Trophoblast cell (in vitro differentiated cells and primary cell): ENCODE data around the gene SULF2.
A peak's percentile ranks its signal among the peaks of the same experiment; 100 is the strongest.

Source experiments
- DNase-seq, 2 donors: peaks; one replicate each; pipeline ENCODE4 v3.0.0-alpha.2; 2016
- H2AFZ ChIP-seq: 2 replicates; pipeline ENCODE4 v1.6.1; 2013; ENCODE audit warnings: low read length, moderate library complexity, mild to moderate bottlenecking; ENCODE audit not compliant: insufficient read depth, poor library complexity
- H2AK5ac ChIP-seq: 2 replicates; pipeline ENCODE4 v1.6.1; 2013; ENCODE audit warnings: mild to moderate bottlenecking, low read length
- H2BK120ac ChIP-seq: 2 replicates; pipeline ENCODE4 v1.6.1; 2013; ENCODE audit warnings: low read length, mild to moderate bottlenecking, moderate library complexity; ENCODE audit not compliant: insufficient read depth, poor library complexity
- H2BK12ac ChIP-seq: 2 replicates; pipeline ENCODE4 v1.6.1; 2013; ENCODE audit warnings: mild to moderate bottlenecking, low read length, moderate library complexity
- H2BK5ac ChIP-seq: 2 replicates; pipeline ENCODE4 v1.6.1; 2013; ENCODE audit warnings: low read length, low read depth, moderate library complexity, mild to moderate bottlenecking; ENCODE audit not compliant: poor library complexity
- H3K14ac ChIP-seq: 2 replicates; pipeline ENCODE4 v1.6.1; 2013; ENCODE audit warnings: mild to moderate bottlenecking, low read length
- H3K18ac ChIP-seq: 2 replicates; pipeline ENCODE4 v1.6.1; 2013; ENCODE audit warnings: mild to moderate bottlenecking, low read length
- H3K23ac ChIP-seq: 2 replicates; pipeline ENCODE4 v1.6.1; 2013; ENCODE audit warnings: low read length
- H3K27ac ChIP-seq: 2 replicates; pipeline ENCODE4 v1.5.1; 2013; ENCODE audit warnings: low read depth, mild to moderate bottlenecking, inconsistent platforms, low read length, moderate library complexity
- H3K27me3 ChIP-seq: 2 replicates; pipeline ENCODE4 v1.6.1; 2013; ENCODE audit warnings: inconsistent platforms, mild to moderate bottlenecking, low read length, moderate library complexity; ENCODE audit not compliant: insufficient read depth
- H3K36me3 ChIP-seq, 2 experiments: 1 replicate in 1 of 2; 2 replicates in 1 of 2; pipeline ENCODE4 v1.6.1; 2013; ENCODE audit warnings: low read length in 2 of 2, mild to moderate bottlenecking in 2 of 2, moderate library complexity in 1 of 2; ENCODE audit not compliant: insufficient read depth in 2 of 2, control insufficient read depth in 1 of 2
- H3K4ac ChIP-seq: 2 replicates; pipeline ENCODE4 v1.6.1; 2013; ENCODE audit warnings: low read depth, mild to moderate bottlenecking, low read length, moderate library complexity
- H3K4me1 ChIP-seq, 2 experiments: 1 replicate in 1 of 2; 2 replicates in 1 of 2; pipeline ENCODE4 v1.6.1; 2013; ENCODE audit warnings: low read length in 2 of 2, mild to moderate bottlenecking in 2 of 2, moderate library complexity in 1 of 2; ENCODE audit not compliant: insufficient read depth in 2 of 2, control insufficient read depth in 1 of 2
- H3K4me2 ChIP-seq: 2 replicates; pipeline ENCODE4 v1.6.1; 2013; ENCODE audit warnings: inconsistent platforms, mild to moderate bottlenecking, low read length, moderate library complexity
- H3K4me3 ChIP-seq: 2 replicates; pipeline ENCODE4 v1.5.1; 2013; ENCODE audit warnings: mild to moderate bottlenecking, low read depth, low read length, inconsistent platforms
- H3K79me1 ChIP-seq: one replicate; pipeline ENCODE4 v1.6.1; 2013; ENCODE audit warnings: low read length
- H3K79me2 ChIP-seq: 2 replicates; pipeline ENCODE4 v1.6.1; 2013; ENCODE audit warnings: low read length, mild to moderate bottlenecking; ENCODE audit not compliant: control insufficient read depth, insufficient read depth, poor library complexity
- H3K9ac ChIP-seq: 2 replicates; pipeline ENCODE4 v1.6.1; 2013; ENCODE audit warnings: mild to moderate bottlenecking, low read length
- H3K9me3 ChIP-seq: 2 replicates; pipeline ENCODE4 v1.6.1; 2013; ENCODE audit warnings: low read depth, mild to moderate bottlenecking, control low read depth, inconsistent platforms, low read length; ENCODE audit not compliant: insufficient read depth
- H4K12ac ChIP-seq: 2 replicates; pipeline ENCODE4 v1.6.1; 2013; ENCODE audit warnings: low read depth, mild to moderate bottlenecking, low read length, moderate library complexity
- H4K8ac ChIP-seq: 2 replicates; pipeline ENCODE4 v1.6.1; 2013; ENCODE audit warnings: low read depth, mild to moderate bottlenecking, low read length, moderate library complexity
- H4K91ac ChIP-seq: one replicate; pipeline ENCODE4 v1.6.1; 2013; ENCODE audit warnings: low read depth, mild to moderate bottlenecking, low read length, moderate library complexity
- WGBS: extraction: QIAGEN DNeasy Blood & Tissue Kit; methylation state at CpG from one replicate; pipeline ENCODE4 v1.1.7; 2013; ENCODE audit warnings: missing lambda C conversion rate; ENCODE audit not compliant: insufficient read length, insufficient coverage; ENCODE audit errors: extremely low coverage; 5-methylcytosine and 5-hydroxymethylcytosine counted together

SULF2 gene

DNA sequence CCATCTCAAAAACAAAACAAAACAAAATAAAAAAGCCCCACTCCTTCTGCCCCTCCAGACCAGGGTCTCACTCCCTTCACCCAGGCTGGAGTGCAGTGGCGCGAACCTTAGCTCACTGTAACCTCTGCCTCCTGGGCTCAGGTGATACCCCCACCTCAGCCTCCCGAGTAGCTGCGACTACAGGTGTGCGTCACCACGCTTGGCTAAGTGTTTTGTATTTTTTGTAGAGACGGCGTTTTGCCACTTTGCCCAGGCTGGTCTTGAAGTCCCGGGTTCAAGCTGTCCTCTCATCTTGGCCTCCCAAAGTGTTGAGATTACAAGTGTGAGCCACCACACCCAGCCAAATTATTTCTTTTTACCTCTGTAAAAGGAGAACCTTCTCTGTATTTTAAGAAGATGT is 173.5 kb downstream of the SULF2 start:
- H3K4me2 ChIP-seq, result no peak overlapping the region
- no peak overlapping the region for H3K14ac ChIP-seq
- H3K27ac ChIP-seq, result no peak overlapping the region
- H4K8ac ChIP-seq, result no peak overlapping the region
- H2BK5ac ChIP-seq, result no peak overlapping the region
- no peak overlapping the region for H3K18ac ChIP-seq
- no peak overlapping the region for H3K23ac ChIP-seq
- no peaks in the 10 kb centered on the region for H3K79me1 ChIP-seq
- H3K36me3 ChIP-seq, result no peaks in the 10 kb centered on the region
- no CpG with 5 or more reads among the region's 9 CpGs for WGBS
- H4K91ac ChIP-seq, result no peak overlapping the region
- H4K12ac ChIP-seq, result no peak overlapping the region
- H3K9me3 ChIP-seq, result no peaks in the 10 kb centered on the region
- no peak overlapping the region for H3K4me3 ChIP-seq
- H3K27me3 ChIP-seq, result no peaks in the 10 kb centered on the region
- DNase-seq, result no peak
- H3K4ac ChIP-seq, result no peak overlapping the region
- no peak overlapping the region for H3K9ac ChIP-seq
- H2AK5ac ChIP-seq, result no peak overlapping the region
- no peak overlapping the region for H2BK120ac ChIP-seq
- H3K79me2 ChIP-seq, result peaks cover 2% of the 10 kb centered on the region
- peaks cover 3 to 4% of the 10 kb centered on the region in 2 experiments for H3K4me1 ChIP-seq
- no peak overlapping the region for H2AFZ ChIP-seq
- H2BK12ac ChIP-seq, result no peak overlapping the region

GRCh38 chr20:47610945-47611250 is 174.4 kb downstream of the SULF2 start:
- Histone ChIP-seq H3K9me3 (no peaks in the 10 kb centered on the region), H2BK12ac (no peak overlapping the region), H3K27ac (no peak overlapping the region), H3K4ac (no peak overlapping the region), H4K12ac (no peak overlapping the region), H3K18ac (no peak overlapping the region), H3K4me2 (no peak overlapping the region), H4K91ac (no peak overlapping the region), H3K14ac (no peak overlapping the region), H4K8ac (no peak overlapping the region), H3K36me3 (no peaks in the 10 kb centered on the region), H3K79me1 (no peaks in the 10 kb centered on the region), H3K27me3 (no peaks in the 10 kb centered on the region), H2AFZ (no peak overlapping the region), H3K23ac (no peak overlapping the region), H3K79me2 (peaks cover 2% of the 10 kb centered on the region), H3K9ac (no peak overlapping the region), H3K4me3 (no peak overlapping the region), H3K4me1 (peaks cover 3 to 4% of the 10 kb centered on the region in 2 experiments), H2BK120ac (no peak overlapping the region), H2BK5ac (no peak overlapping the region), H2AK5ac (no peak overlapping the region)
- DNase-seq, result no peak

DNA sequence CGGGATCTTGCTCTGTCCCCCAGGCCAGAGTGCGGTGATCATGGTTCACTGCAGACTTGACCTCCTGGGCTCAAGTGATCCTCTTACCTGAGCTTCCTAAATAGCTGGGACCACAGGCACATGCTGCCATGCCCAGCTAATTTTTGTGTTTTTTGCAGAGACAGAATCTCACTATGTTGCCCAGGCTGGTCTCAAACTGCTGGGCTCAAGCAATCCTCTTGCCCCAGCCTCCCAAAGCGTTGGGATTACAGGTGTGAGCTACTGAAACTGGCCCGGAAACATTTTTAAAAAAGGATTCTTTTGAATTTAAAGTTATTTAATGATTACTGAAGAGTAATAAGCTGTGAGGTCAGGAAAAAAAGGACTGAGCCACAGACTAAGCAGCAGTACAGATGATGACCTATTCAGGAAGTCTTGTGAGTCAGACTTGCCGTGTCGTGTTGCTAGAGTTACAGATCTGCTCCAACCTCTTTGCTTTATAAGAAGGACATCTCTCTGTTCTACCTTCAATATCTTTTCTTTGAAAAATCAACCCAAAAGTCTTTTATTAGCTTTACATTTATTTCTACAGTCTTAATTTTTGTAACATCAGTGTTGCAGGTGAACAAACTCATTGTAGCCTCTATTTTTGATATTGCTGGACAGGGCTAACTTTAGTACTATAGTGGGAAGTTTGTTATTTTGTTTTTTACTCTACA is 174.9 kb downstream of the SULF2 start:
- Histone ChIP-seq H3K23ac (no peak overlapping the region), H4K12ac (no peak overlapping the region), H3K4me2 (no peak overlapping the region), H3K9me3 (no peaks in the 10 kb centered on the region), H3K9ac (no peak overlapping the region), H2BK5ac (no peak overlapping the region), H3K79me1 (no peaks in the 10 kb centered on the region), H2BK120ac (no peak overlapping the region), H2BK12ac (no peak overlapping the region), H2AK5ac (no peak overlapping the region), H4K91ac (no peak overlapping the region), H3K27ac (peak overlapping the region; percentile 49), H4K8ac (no peak overlapping the region), H3K4me1 (peaks cover 3 to 4% of the 10 kb centered on the region in 2 experiments), H3K36me3 (no peaks in the 10 kb centered on the region), H2AFZ (no peak overlapping the region), H3K14ac (no peak overlapping the region), H3K4ac (no peak overlapping the region), H3K27me3 (no peaks in the 10 kb centered on the region), H3K18ac (no peak overlapping the region), H3K4me3 (no peak overlapping the region), H3K79me2 (peaks cover 2% of the 10 kb centered on the region)
- no CpG with 5 or more reads among the region's 6 CpGs for WGBS
- DNase-seq, result peak in 1 of 2 donors; percentile 42

DNA sequence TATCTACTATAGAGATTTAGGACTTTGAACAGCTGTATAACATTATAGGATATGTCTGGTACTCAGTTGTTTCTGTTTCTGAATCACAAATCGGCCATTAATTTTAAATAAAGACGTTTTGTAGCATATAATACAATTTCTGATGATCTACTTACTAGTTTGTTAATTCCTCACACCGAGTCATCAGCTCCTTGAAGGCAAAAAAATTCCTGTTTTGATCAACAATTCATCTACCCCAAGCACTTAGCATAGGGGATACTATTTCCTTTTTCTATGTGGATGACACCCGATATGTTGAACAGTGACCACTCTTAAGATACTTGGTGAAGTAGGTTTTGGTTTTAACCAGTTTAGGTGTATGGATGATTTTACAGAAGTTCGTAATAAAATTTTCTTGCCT is 176.3 kb downstream of the SULF2 start:
- H3K23ac ChIP-seq, result no peak overlapping the region
- WGBS, result no CpG with 5 or more reads among the region's 5 CpGs
- H3K27me3 ChIP-seq, result no peaks in the 10 kb centered on the region
- H3K4me3 ChIP-seq, result no peak overlapping the region
- H4K91ac ChIP-seq, result no peak overlapping the region
- peaks cover 3 to 4% of the 10 kb centered on the region in 2 experiments for H3K4me1 ChIP-seq
- no peak overlapping the region for H3K9ac ChIP-seq
- no peak overlapping the region for H2BK12ac ChIP-seq
- H3K27ac ChIP-seq, result no peak overlapping the region
- DNase-seq, result no peak
- no peaks in the 10 kb centered on the region for H3K79me2 ChIP-seq
- H3K14ac ChIP-seq, result no peak overlapping the region
- H3K36me3 ChIP-seq, result no peaks in the 10 kb centered on the region
- no peak overlapping the region for H3K18ac ChIP-seq
- H3K9me3 ChIP-seq, result no peaks in the 10 kb centered on the region
- no peak overlapping the region for H2BK120ac ChIP-seq
- no peak overlapping the region for H3K4ac ChIP-seq
- H3K4me2 ChIP-seq, result no peak overlapping the region
- H2AK5ac ChIP-seq, result no peak overlapping the region
- H2BK5ac ChIP-seq, result no peak overlapping the region
- no peaks in the 10 kb centered on the region for H3K79me1 ChIP-seq
- H4K12ac ChIP-seq, result no peak overlapping the region
- H4K8ac ChIP-seq, result no peak overlapping the region
- no peak overlapping the region for H2AFZ ChIP-seq
